ENCODE results near the gene LCNL1.

The LCNL1 gene

GRCh38 chr9:136960212-136960937 lies 22.4 kb upstream of the LCNL1 start:
- peak; percentile 49 to 55 for DNase-seq

- no peak for DNase-seq
Observed at GRCh38 chr9:136960938-136961275, 21.9 kb upstream of the LCNL1 start.

- no peak for DNase-seq
Observed at GRCh38 chr9:136961279-136962065, 21.3 kb upstream of the LCNL1 start.

- DNase-seq, result no peak
Observed at GRCh38 chr9:136962163-136962562, 20.6 kb upstream of the LCNL1 start.

GRCh38 chr9:136962701-136963248 lies 20.0 kb upstream of the LCNL1 start:
- DNase-seq, result no peak

GRCh38 chr9:136963341-136963740 lies 19.5 kb upstream of the LCNL1 start:
- no peak for DNase-seq

GRCh38 chr9:136963751-136964150 lies 19.0 kb upstream of the LCNL1 start:
- no peak for DNase-seq

GRCh38 chr9:136964171-136964689 lies 18.6 kb upstream of the LCNL1 start:
- no peak for DNase-seq

GRCh38 chr9:136964833-136965422 lies 17.9 kb upstream of the LCNL1 start:
- no peak for DNase-seq

GRCh38 chr9:136965771-136966484 lies 16.9 kb upstream of the LCNL1 start:
- DNase-seq, result peak; percentile 46 to 74

- DNase-seq, result no peak
Observed at GRCh38 chr9:136968333-136969127, 14.3 kb upstream of the LCNL1 start.

- no peak for DNase-seq
Observed at GRCh38 chr9:136969150-136969549, 13.6 kb upstream of the LCNL1 start.

- DNase-seq, result no peak
Observed at GRCh38 chr9:136969774-136970173, 13.0 kb upstream of the LCNL1 start.

- DNase-seq, result no peak
Observed at GRCh38 chr9:136970361-136970760, 12.4 kb upstream of the LCNL1 start.

- DNase-seq, result no peak
Observed at GRCh38 chr9:136971746-136972145, 11.0 kb upstream of the LCNL1 start.

GRCh38 chr9:136972335-136972734 lies 10.5 kb upstream of the LCNL1 start:
- DNase-seq, result no peak

- DNase-seq, result no peak
Observed at GRCh38 chr9:136972743-136973142, 10.1 kb upstream of the LCNL1 start.

GRCh38 chr9:136973618-136974617 lies 8.9 kb upstream of the LCNL1 start:
- no peak for DNase-seq

GRCh38 chr9:136974817-136975535 lies 7.8 kb upstream of the LCNL1 start:
- DNase-seq, result peak in 1 of 2 donors; percentile 28

- DNase-seq, result peak; percentile 26 to 51
Observed at GRCh38 chr9:136975644-136976043, 7.1 kb upstream of the LCNL1 start.
